HG02970 (cell line): Measurements from ENCODE around the gene FBH1.
A peak's percentile ranks its signal among the peaks of the same experiment; 100 is the strongest.

Source experiments
- ATAC-seq: cut with Tn5 transposase; IDR thresholded peaks from one replicate; pipeline ENCODE4 v1.9.1; 2021; ENCODE audit warnings: mild to moderate bottlenecking, moderate library complexity, moderate number of reproducible peaks; ENCODE audit not compliant: unreplicated experiment, low FRiP score

The FBH1 gene

GRCh38 chr10:5971886-5972285 is 81.8 kb downstream of the FBH1 start:
- no peak for ATAC-seq

GRCh38 chr10:5973069-5973468 is 83.0 kb downstream of the FBH1 start:
- no peak for ATAC-seq

- peak; percentile 56 for ATAC-seq
Measured at GRCh38 chr10:5975641-5976473, 85.8 kb downstream of the FBH1 start.

- ATAC-seq = peak; percentile 12
Measured at GRCh38 chr10:5976512-5977470, 86.7 kb downstream of the FBH1 start.

- peak; percentile 61 for ATAC-seq
Measured at GRCh38 chr10:5977471-5978229, 87.6 kb downstream of the FBH1 start, which contains the start of gene IL15RA. Gene IL15RA (minus strand): TSS chr10:5977543. CDS start chr10:5977492, 51 bp downstream.

- ATAC-seq = no peak
Measured at GRCh38 chr10:5978230-5978489, 88.1 kb downstream of the FBH1 start.

GRCh38 chr10:5981529-5981928 is 91.5 kb downstream of the FBH1 start:
- no peak for ATAC-seq

GRCh38 chr10:5983774-5984173 is 93.7 kb downstream of the FBH1 start:
- ATAC-seq = no peak

- ATAC-seq = no peak
Measured at GRCh38 chr10:5985029-5985428, 95.0 kb downstream of the FBH1 start.
